ENCODE data around the gene UBE3B.

DNA sequence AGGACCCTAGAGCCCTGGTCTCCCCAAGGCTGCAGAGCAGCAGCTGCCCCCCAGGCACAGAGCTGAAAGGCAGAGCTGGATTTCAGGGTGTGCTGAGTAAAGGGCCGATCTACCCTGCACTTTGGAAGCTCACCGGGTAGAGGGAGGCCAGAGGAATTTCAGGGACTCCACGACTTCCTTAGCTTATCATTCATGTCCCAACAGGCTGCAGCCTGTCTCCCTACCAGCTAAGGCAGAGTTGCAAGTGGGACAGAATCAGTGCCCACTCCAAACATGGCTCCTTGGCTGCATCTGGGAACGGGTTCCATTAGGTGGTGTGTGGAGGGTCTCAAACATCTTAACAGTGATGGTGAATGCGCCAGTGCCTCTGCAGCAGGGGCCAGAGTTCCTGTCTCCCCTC lies 68.4 kb downstream of the UBE3B start:
- TF ChIP-seq, protein P1, sequence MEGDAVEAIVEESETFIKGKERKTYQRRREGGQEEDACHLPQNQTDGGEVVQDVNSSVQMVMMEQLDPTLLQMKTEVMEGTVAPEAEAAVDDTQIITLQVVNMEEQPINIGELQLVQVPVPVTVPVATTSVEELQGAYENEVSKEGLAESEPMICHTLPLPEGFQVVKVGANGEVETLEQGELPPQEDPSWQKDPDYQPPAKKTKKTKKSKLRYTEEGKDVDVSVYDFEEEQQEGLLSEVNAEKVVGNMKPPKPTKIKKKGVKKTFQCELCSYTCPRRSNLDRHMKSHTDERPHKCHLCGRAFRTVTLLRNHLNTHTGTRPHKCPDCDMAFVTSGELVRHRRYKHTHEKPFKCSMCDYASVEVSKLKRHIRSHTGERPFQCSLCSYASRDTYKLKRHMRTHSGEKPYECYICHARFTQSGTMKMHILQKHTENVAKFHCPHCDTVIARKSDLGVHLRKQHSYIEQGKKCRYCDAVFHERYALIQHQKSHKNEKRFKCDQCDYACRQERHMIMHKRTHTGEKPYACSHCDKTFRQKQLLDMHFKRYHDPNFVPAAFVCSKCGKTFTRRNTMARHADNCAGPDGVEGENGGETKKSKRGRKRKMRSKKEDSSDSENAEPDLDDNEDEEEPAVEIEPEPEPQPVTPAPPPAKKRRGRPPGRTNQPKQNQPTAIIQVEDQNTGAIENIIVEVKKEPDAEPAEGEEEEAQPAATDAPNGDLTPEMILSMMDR (IDR thresholded peaks at IDR 0.05), result no peak
- TF ChIP-seq EZH2 (IDR thresholded peaks at IDR 0.05; ENCODE audit: borderline replicate concordance, insufficient read depth, low read depth, low read length, poor library complexity, severe bottlenecking), result no peak

All from B cell (primary cell).